H1 (cell line): ENCODE measurements around the gene TAT. TPM values are rescaled to one million over a fixed set of nuclear protein-coding genes. Genes with fewer than 3 reads are reported as not detected.

Experiments used
- CTCF ChIA-PET: fragments of 300-600 bp; sonication (Branson Sonifier 250); formaldehyde crosslinking; loops from one replicate; lab custom pipeline; 2021; ENCODE audit not compliant: partially characterized antibody; lab: Charles Lee
- POLR2A ChIA-PET: fragments of 300-600 bp; sonication (Branson Sonifier 250); formaldehyde crosslinking; loops from one replicate; lab custom pipeline; 2021; ENCODE audit warnings: inconsistent platforms; ENCODE audit not compliant: partially characterized antibody; lab: Charles Lee
- DNase-seq, 2 experiments: peaks; one replicate each; pipeline versions ENCODE4 v3.0.0 to v3.0.0-alpha.2; 2010 to 2022; ENCODE audit warnings: low spot score in 2 of 2, low read depth in 1 of 2, mixed read lengths in 1 of 2
- FAIRE-seq: peaks from 2 replicates; lab custom pipeline; 2011; peaks lifted over from hg19 to GRCh38; lab: Jason Lieb, UNC
- H2AFZ ChIP-seq: 2 replicates; pipeline ENCODE4 v1.8.1; 2012; ENCODE audit warnings: low read length, inconsistent platforms
- H2AK5ac ChIP-seq: 2 replicates; pipeline ENCODE4 v1.6.1; 2013; ENCODE audit warnings: low read depth, low read length
- H2BK120ac ChIP-seq: replicated peaks from 2 replicates; pipeline ENCODE3; 2013; ENCODE audit warnings: low read depth, low read length, inconsistent platforms
- H2BK12ac ChIP-seq: 2 replicates; pipeline ENCODE4 v1.6.1; 2013; ENCODE audit warnings: low read depth, low read length
- H2BK15ac ChIP-seq: 2 replicates; pipeline ENCODE4 v1.6.1; 2013; ENCODE audit warnings: low read length
- H2BK20ac ChIP-seq: 2 replicates; pipeline ENCODE4 v1.6.1; 2013; ENCODE audit warnings: low read length
- H2BK5ac ChIP-seq: 2 replicates; pipeline ENCODE4 v1.6.1; 2013; ENCODE audit warnings: low read depth, low read length
- H3K14ac ChIP-seq: 2 replicates; pipeline ENCODE4 v1.6.1; 2013; ENCODE audit warnings: inconsistent platforms; ENCODE audit not compliant: insufficient read length
- H3K18ac ChIP-seq: 2 replicates; pipeline ENCODE4 v1.6.1; 2013; ENCODE audit warnings: low read length; ENCODE audit errors: extremely low read depth
- H3K23ac ChIP-seq: 2 replicates; pipeline ENCODE4 v1.6.1; 2013; ENCODE audit warnings: inconsistent platforms; ENCODE audit not compliant: insufficient read length
- H3K23me2 ChIP-seq: 2 replicates; pipeline ENCODE4 v1.6.1; 2013; ENCODE audit warnings: low read depth, low read length
- H3K27ac ChIP-seq: 2 replicates; pipeline ENCODE4 v1.6.1; 2011; ENCODE audit warnings: low read depth, low read length, inconsistent platforms
- H3K27me3 ChIP-seq, 4 experiments: replicated peaks in 1 of 4; 1 replicate in 1 of 4; 2 replicates in 3 of 4; pipeline versions ENCODE4 v1.6.1 to v1.8.1; 2011 to 2013; ENCODE audit warnings: low read length in 3 of 4, mild to moderate bottlenecking in 3 of 4, inconsistent platforms in 2 of 4, mixed read lengths in 2 of 4, moderate library complexity in 1 of 4; ENCODE audit not compliant: control insufficient read depth in 3 of 4, insufficient read depth in 3 of 4; ENCODE audit errors: extremely low read depth in 1 of 4
- H3K36me3 ChIP-seq, 4 experiments: 2 replicates each; pipeline versions ENCODE4 v1.6.1 to v1.8.1; 2011 to 2013; ENCODE audit warnings: mild to moderate bottlenecking in 4 of 4, low read length in 3 of 4, moderate library complexity in 2 of 4, control low read depth in 1 of 4, inconsistent platforms in 1 of 4; ENCODE audit not compliant: insufficient read depth in 4 of 4, control insufficient read depth in 2 of 4
- H3K4ac ChIP-seq: replicated peaks from 2 replicates; pipeline ENCODE3; 2013; ENCODE audit warnings: low read length, low read depth, mixed read lengths, inconsistent platforms; ENCODE audit not compliant: insufficient read length
- H3K4me1 ChIP-seq, 4 experiments: replicated peaks in 1 of 4; 1 replicate in 1 of 4; 2 replicates in 3 of 4; pipeline versions ENCODE4 v1.6.1 to v1.8.1; 2011 to 2013; ENCODE audit warnings: low read length in 3 of 4, inconsistent platforms in 2 of 4, mixed read lengths in 1 of 4; ENCODE audit not compliant: insufficient read depth in 4 of 4, control insufficient read depth in 3 of 4
- H3K4me2 ChIP-seq, 2 experiments: 2 replicates each; pipeline versions ENCODE4 v1.6.1 to v1.8.1; 2011 to 2013; ENCODE audit warnings: low read depth in 2 of 2, low read length in 2 of 2, control low read depth in 1 of 2, inconsistent platforms in 1 of 2, mild to moderate bottlenecking in 1 of 2; ENCODE audit not compliant: insufficient read depth in 1 of 2
- H3K4me3 ChIP-seq, 4 experiments: fragments of 200-600, 300-600 bp in 1 of 4; sonication (generic), shearing (Covaris generic), sonication (Bioruptor Twin) in 1 of 4; 2 replicates each; pipeline versions ENCODE4 v1.5.1 to v1.8.1; 2011 to 2016; ENCODE audit warnings: low read length in 4 of 4, low read depth in 3 of 4, control low read depth in 2 of 4, inconsistent platforms in 2 of 4, mild to moderate bottlenecking in 2 of 4, mixed read lengths in 1 of 4, moderate library complexity in 1 of 4; ENCODE audit not compliant: insufficient read depth in 2 of 4; ENCODE audit errors: extremely low read depth in 1 of 4
- H3K56ac ChIP-seq: replicated peaks from 2 replicates; pipeline ENCODE3; 2013; ENCODE audit warnings: low read depth, mild to moderate bottlenecking, mixed read lengths, low read length, inconsistent platforms; ENCODE audit not compliant: insufficient read length
- H3K79me1 ChIP-seq: 2 replicates; pipeline ENCODE4 v1.6.1; 2013; ENCODE audit warnings: low read depth, low read length, control low read depth
- H3K79me2 ChIP-seq, 2 experiments: 2 replicates each; pipeline versions ENCODE4 v1.6.1 to v1.8.1; 2012 to 2013; ENCODE audit warnings: low read length in 2 of 2, mild to moderate bottlenecking in 2 of 2, inconsistent platforms in 1 of 2; ENCODE audit not compliant: insufficient read depth in 2 of 2, control insufficient read depth in 1 of 2
- H3K9ac ChIP-seq, 4 experiments: replicated peaks in 1 of 4; 1 replicate in 1 of 4; 2 replicates in 3 of 4; pipeline versions ENCODE4 v1.6.1 to v1.8.1; 2011 to 2013; ENCODE audit warnings: low read depth in 3 of 4, low read length in 3 of 4, control low read depth in 2 of 4, mild to moderate bottlenecking in 2 of 4, moderate library complexity in 2 of 4, inconsistent platforms in 1 of 4; ENCODE audit errors: extremely low read depth in 1 of 4
- H3K9me3 ChIP-seq, 2 experiments: 2 replicates each; pipeline versions ENCODE4 v1.6.1 to v1.8.1; 2012 to 2013; ENCODE audit warnings: mild to moderate bottlenecking in 2 of 2, moderate library complexity in 2 of 2, control low read depth in 1 of 2, inconsistent platforms in 1 of 2, low read depth in 1 of 2, low read length in 1 of 2, mixed read lengths in 1 of 2; ENCODE audit not compliant: insufficient read depth in 2 of 2
- H4K20me1 ChIP-seq, 2 experiments: replicated peaks in 1 of 2; 2 replicates each; pipeline versions ENCODE3 to v1.8.1; 2011 to 2013; ENCODE audit warnings: inconsistent platforms in 2 of 2, low read length in 2 of 2, mild to moderate bottlenecking in 1 of 2; ENCODE audit not compliant: insufficient read depth in 2 of 2, control insufficient read depth in 1 of 2
- H4K5ac ChIP-seq: 2 replicates; pipeline ENCODE4 v1.6.1; 2013; ENCODE audit warnings: low read length, low read depth, mixed read lengths, inconsistent platforms; ENCODE audit not compliant: insufficient read length
- H4K8ac ChIP-seq: 2 replicates; pipeline ENCODE4 v1.8.0; 2013; ENCODE audit warnings: mild to moderate bottlenecking, moderate library complexity, low read length, inconsistent platforms; ENCODE audit not compliant: insufficient read depth; ENCODE audit errors: extremely low read depth
- H4K91ac ChIP-seq: replicated peaks from 2 replicates; pipeline ENCODE3; 2013; ENCODE audit warnings: low read length, mixed read lengths, inconsistent platforms; ENCODE audit not compliant: insufficient read length
- EGR1 ChIP-seq: IDR thresholded peaks from 2 replicates; pipeline ENCODE4 v1.6.1; 2011; ENCODE audit warnings: low read depth, low read length, borderline replicate concordance
- EP300 ChIP-seq, 2 experiments: IDR thresholded peaks; 1 replicate in 1 of 2; 2 replicates in 1 of 2; pipeline ENCODE4 v1.6.1; 2011 to 2012; ENCODE audit warnings: low read depth in 2 of 2, low read length in 2 of 2, mild to moderate bottlenecking in 2 of 2, borderline replicate concordance in 1 of 2, inconsistent platforms in 1 of 2, moderate library complexity in 1 of 2
- EZH2 ChIP-seq: fragments of 200-600 bp; sonication (generic); IDR thresholded peaks from 2 replicates; pipeline ENCODE4 v1.7.1; 2012; ENCODE audit warnings: low read depth, mild to moderate bottlenecking, moderate library complexity, low read length, inconsistent platforms; ENCODE audit not compliant: severe bottlenecking
- GABPA ChIP-seq: IDR thresholded peaks from 2 replicates; pipeline ENCODE4 v1.6.1; 2011; ENCODE audit warnings: mild to moderate bottlenecking, low read length, moderate library complexity, borderline replicate concordance; ENCODE audit not compliant: insufficient read depth
- GTF2F1 ChIP-seq: IDR thresholded peaks from 2 replicates; pipeline ENCODE4 v1.6.1; 2012; ENCODE audit warnings: low read depth, low read length, improper control_type of control experiment, borderline replicate concordance
- NRF1 ChIP-seq: IDR thresholded peaks from 2 replicates; pipeline ENCODE4 v1.6.1; 2011; ENCODE audit warnings: mild to moderate bottlenecking, low read depth, low read length, improper control_type of control experiment
- PHF8 ChIP-seq: fragments of 200-600 bp; sonication (generic); conservative IDR thresholded peaks from 2 replicates; pipeline ENCODE4 v1.7.1; 2012; ENCODE audit warnings: low read depth, mild to moderate bottlenecking, inconsistent platforms, low read length, moderate library complexity
- SIN3A ChIP-seq, 2 experiments: IDR thresholded peaks in 1 of 2; conservative IDR thresholded peaks in 1 of 2; 2 replicates each; pipeline ENCODE4 v1.6.1; 2011 to 2012; ENCODE audit warnings: low read length in 2 of 2, improper control_type of control experiment in 1 of 2, low read depth in 1 of 2, mild to moderate bottlenecking in 1 of 2
- SP2 ChIP-seq: IDR thresholded peaks from 2 replicates; pipeline ENCODE4 v1.6.1; 2012; ENCODE audit warnings: mild to moderate bottlenecking, low read length, inconsistent platforms
- SRF ChIP-seq: IDR thresholded peaks from 2 replicates; pipeline ENCODE4 v1.6.1; 2011; ENCODE audit warnings: mild to moderate bottlenecking, low read depth, low read length, moderate library complexity
- USF2 ChIP-seq: IDR thresholded peaks from 2 replicates; pipeline ENCODE4 v1.6.1; 2011; ENCODE audit warnings: low read length, improper control_type of control experiment
- WGBS, 2 experiments: shearing (Covaris generic) in 1 of 2; methylation state at CpG; one replicate each; pipeline versions ENCODE4 v1.1.6 to v1.1.7; 2013 to 2015; ENCODE audit warnings: low lambda C conversion rate in 2 of 2, mixed read lengths in 2 of 2, inconsistent platforms in 1 of 2, low coverage in 1 of 2, missing lambda C conversion rate in 1 of 2; ENCODE audit not compliant: insufficient replicate concordance in 2 of 2, insufficient coverage in 1 of 2, insufficient read length in 1 of 2; ENCODE audit errors: extremely low coverage in 1 of 2, missing lambda C conversion rate in 1 of 2; 5-methylcytosine and 5-hydroxymethylcytosine counted together
- polyA plus RNA-seq, 7 experiments: library from polyadenylated mRNA; depleted of rRNA in 3 of 7; stranded (reverse) in 5 of 7; unstranded in 2 of 7; fragments of >200 nt in 5 of 7; fragments of 200-250 nt in 2 of 7; gene quantifications; 1 replicate in 5 of 7; 2 replicates in 1 of 7; 4 replicates in 1 of 7; pipeline versions ENCODE4 v1.2.1 to v1.2.3, GENCODE V29; 2011 to 2013; ENCODE audit warnings: missing spikeins in 2 of 7, mixed read lengths in 2 of 7
- total RNA-seq: library from RNA; stranded (reverse); fragmentation: NEBNext Ultra II Directional; extraction: Animal tissue kit (Norgen Biotek cat#: 25700); gene quantifications from 2 replicates; pipeline ENCODE4 v1.2.1, GENCODE V29; 2021

Gene TAT
- total and polyA plus RNA-seq, 2 of the 8 experiments (the other 6 are each of a cell fraction or from before 2014, with no cell fraction given) = 0.03 TPM; not detected in 1

GRCh38 chr16:71528257-71528656 lies 48.6 kb downstream of the TAT start:
- no peak overlapping the region; the same call in 1 of the 2 replicates for H2BK12ac ChIP-seq
- H3K4me3 ChIP-seq = no peak overlapping the region
- H4K5ac ChIP-seq = no peak overlapping the region
- no peak overlapping the region for H2AFZ ChIP-seq
- no peaks in the 10 kb centered on the region for H4K20me1 ChIP-seq
- no peaks in the 10 kb centered on the region for H3K79me1 ChIP-seq
- 79% methylated on average over 1 of the region's 1 CpG; no CpG with 5 or more reads in 1 of the 2 experiments for WGBS, 2 experiments
- H3K27ac ChIP-seq = no peak overlapping the region
- no peak overlapping the region for H4K8ac ChIP-seq
- H3K4me2 ChIP-seq = no peak overlapping the region
- no peak overlapping the region for H2BK20ac ChIP-seq
- no peak overlapping the region for H3K56ac ChIP-seq
- no peak overlapping the region for H3K14ac ChIP-seq
- H3K36me3 ChIP-seq = peaks cover 0 to 2% (median 0%) of the 10 kb centered on the region in 4 experiments; a peak in 2 of 8 replicates
- no peak overlapping the region for H3K18ac ChIP-seq
- FAIRE-seq (no peak), DNase-seq (no peak)
- ChIA-PET POLR2A (interaction anchor here (1.6 kb wide), 1 partner anchor 36 kb away, joined by 3 read pairs; no protein-coding TSS in a partner anchor), CTCF (interaction anchor here (0.9 to 4.3 kb wide), 3 partner anchors 10 to 27 kb away, joined by 3 to 51 read pairs (median 11); no protein-coding TSS in a partner anchor)
- H4K91ac ChIP-seq = no peak overlapping the region
- H3K4ac ChIP-seq = no peak overlapping the region
- H2AK5ac ChIP-seq = no peak overlapping the region
- H3K27me3 ChIP-seq = no peaks in the 10 kb centered on the region
- H3K4me1 ChIP-seq = peaks cover 0 to 18% (median 13%) of the 10 kb centered on the region in 4 experiments; a peak in 4 of 7 replicates
- no peak overlapping the region for H2BK15ac ChIP-seq
- no peak overlapping the region for H2BK120ac ChIP-seq
- H3K9ac ChIP-seq = no peak overlapping the region
- H3K23me2 ChIP-seq = peaks cover 10% of the 10 kb centered on the region; the same call in 1 of the 2 replicates
- H2BK5ac ChIP-seq = no peak overlapping the region
- 0 out of 4 replicates have a peak, but pooled peaks cover 0 to 4% of the 10 kb centered on the region in 2 experiments for H3K79me2 ChIP-seq
- H3K9me3 ChIP-seq = no peaks in the 10 kb centered on the region
- H3K23ac ChIP-seq = no peak overlapping the region
- TF ChIP-seq NRF1 (no peak), EZH2 (no peak), USF2 (no peak), GABPA (no peak), GTF2F1 (no peak), EP300 (IDR thresholded peaks at IDR 0.05; ENCODE audit: borderline replicate concordance in 1 of 2, low read depth in 2 of 2, low read length in 2 of 2) (no peak), PHF8 (no peak), SP2 (no peak), SRF (no peak), SIN3A (conservative IDR thresholded peaks at IDR 0.05 in 1 of 2, IDR thresholded peaks at IDR 0.05 in 1 of 2; ENCODE audit: low read depth in 1 of 2, low read length in 2 of 2) (no peak), EGR1 (no peak)
